Measurements from ENCODE around the gene AIMP2. TPM values are rescaled to one million over a fixed set of nuclear protein-coding genes. Genes with fewer than 3 reads are reported as not detected.
A peak's percentile ranks its signal among the peaks of the same experiment; 100 is the strongest.
"Not testable (repeated sequence)": the region's sequence is repeated elsewhere in the genome, so short reads cannot be mapped to it uniquely, and the experiment has no call there.

Gene AIMP2
- polyA plus RNA-seq, 3 donors from 2014 or later = 18.8 to 39.3 (median 36.7) TPM

DNA sequence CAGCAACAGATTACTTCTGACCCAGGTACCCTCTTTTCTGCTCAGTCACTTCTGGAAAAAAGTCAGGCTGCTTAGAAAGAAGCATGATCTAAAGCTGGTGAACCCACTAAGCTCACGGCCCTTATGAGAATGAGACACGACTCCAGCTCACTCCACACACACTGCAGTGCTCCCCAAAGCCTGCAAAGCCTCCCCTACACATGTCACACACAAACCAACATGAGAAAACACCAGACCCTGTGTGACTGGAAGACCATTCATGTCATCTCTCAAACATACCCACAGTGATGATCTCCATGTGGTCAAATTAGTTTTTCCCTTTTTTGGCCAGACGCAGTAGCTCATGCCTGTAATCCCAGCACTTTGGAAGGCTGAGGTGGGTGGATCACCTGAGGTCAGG lies 22.5 kb downstream of the AIMP2 start:
- Mint-ChIP-seq H3K27me3 (ENCODE audit: low read depth in 3 of 3) (peaks cover 3 to 4% (median 3%) of the 10 kb centered on the region in 3 donors), H3K4me1 (peaks cover 44 to 64% of the 10 kb centered on the region in 2 donors), H3K36me3 (peaks cover 25 to 42% (median 36%) of the 10 kb centered on the region in 3 donors), H3K27ac (peak overlapping the region; percentile 75 to 95 (median 91)), H3K4me3 (peak overlapping the region; percentile 68 to 83 (median 81)), H3K9me3 (no peaks in the 10 kb centered on the region)
- peak; percentile 19 to 43 (median 37) for DNase-seq

DNA sequence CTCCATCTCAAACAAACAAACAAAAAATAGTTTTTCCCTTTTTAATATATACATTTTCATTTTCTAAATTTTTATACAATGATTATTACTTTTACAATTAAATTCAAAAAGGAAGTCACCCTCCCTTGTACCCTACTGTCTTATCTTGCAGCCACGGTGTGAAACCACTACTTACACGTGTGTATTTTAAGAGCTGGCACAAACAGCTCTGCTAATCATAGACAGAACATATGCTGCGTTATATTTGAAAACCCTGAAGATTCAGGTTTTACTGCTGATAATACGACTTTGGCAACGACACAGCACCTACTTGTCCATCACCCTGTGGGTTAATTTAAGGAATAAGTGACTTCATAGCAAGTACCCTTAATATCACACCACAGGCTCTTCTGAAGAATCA lies 23.1 kb downstream of the AIMP2 start:
- Mint-ChIP-seq H3K27ac (peak overlapping the region; percentile 61 to 95 (median 91)), H3K27me3 (ENCODE audit: low read depth in 3 of 3) (peaks cover 2 to 4% (median 3%) of the 10 kb centered on the region in 3 donors), H3K9me3 (no peaks in the 10 kb centered on the region), H3K4me3 (peak overlapping the region; percentile 68 to 83 (median 81)), H3K36me3 (peaks cover 28 to 42% (median 33%) of the 10 kb centered on the region in 3 donors), H3K4me1 (peaks cover 38 to 58% of the 10 kb centered on the region in 2 donors)
- peak; percentile 28 to 46 (median 43) for DNase-seq

DNA sequence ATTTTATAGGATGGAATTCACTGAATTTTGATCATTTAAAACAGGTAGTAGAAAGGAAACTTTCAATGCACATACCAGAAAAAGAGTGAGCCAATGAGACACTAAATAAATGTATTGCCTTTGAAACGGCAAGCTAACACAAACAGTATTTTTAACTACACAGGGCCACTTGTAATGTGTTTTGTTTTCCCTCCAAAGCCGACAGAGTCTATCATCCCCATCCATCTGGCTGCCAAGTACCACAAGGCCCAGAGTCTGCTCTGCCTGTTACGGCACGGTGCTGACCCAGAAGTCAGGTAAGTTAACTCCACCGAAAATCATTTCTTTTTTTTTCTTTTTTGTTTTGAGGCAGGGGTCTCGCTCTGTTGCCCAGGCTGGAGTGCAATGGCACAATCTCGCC lies 23.6 kb downstream of the AIMP2 start:
- no peak for DNase-seq
- Mint-ChIP-seq H3K4me1 (peaks cover 34 to 53% of the 10 kb centered on the region in 2 donors), H3K36me3 (peaks cover 26 to 41% (median 30%) of the 10 kb centered on the region in 3 donors), H3K27ac (peak overlapping the region; percentile 61 to 93 (median 82)), H3K9me3 (no peaks in the 10 kb centered on the region), H3K4me3 (peak overlapping the region; percentile 55 to 83 (median 71)), H3K27me3 (ENCODE audit: low read depth in 3 of 3) (peaks cover 0 to 4% (median 2%) of the 10 kb centered on the region in 3 donors)

DNA sequence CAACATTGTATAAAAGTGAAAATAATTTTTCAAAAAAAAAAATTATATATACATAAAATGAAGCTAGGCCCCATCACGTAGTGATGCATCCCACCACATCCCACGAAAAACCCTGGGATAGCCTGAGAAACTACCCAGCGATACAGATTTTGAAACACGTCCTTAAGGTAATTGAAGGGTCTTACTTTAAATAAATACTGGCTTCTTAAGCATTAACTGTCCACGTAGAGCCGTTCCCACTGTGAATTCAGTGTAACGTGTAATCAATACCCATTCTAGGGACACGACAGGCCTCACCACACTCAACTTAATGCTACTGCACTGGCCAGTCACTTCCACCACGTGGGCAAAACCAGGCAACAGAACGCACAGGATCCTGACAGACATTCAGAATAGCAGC lies 26.1 kb downstream of the AIMP2 start:
- H3K4me3 Mint-ChIP-seq = no peak overlapping the region
- no peak overlapping the region for H3K27ac Mint-ChIP-seq
- peaks cover 0 to 4% (median 2%) of the 10 kb centered on the region in 3 donors for H3K27me3 Mint-ChIP-seq (ENCODE audit: low read depth in 3 of 3)
- no peak for DNase-seq
- H3K36me3 Mint-ChIP-seq = peaks cover 25 to 42% (median 27%) of the 10 kb centered on the region in 3 donors
- H3K4me1 Mint-ChIP-seq = peaks cover 28 to 40% of the 10 kb centered on the region in 2 donors
- no peaks in the 10 kb centered on the region for H3K9me3 Mint-ChIP-seq

DNA sequence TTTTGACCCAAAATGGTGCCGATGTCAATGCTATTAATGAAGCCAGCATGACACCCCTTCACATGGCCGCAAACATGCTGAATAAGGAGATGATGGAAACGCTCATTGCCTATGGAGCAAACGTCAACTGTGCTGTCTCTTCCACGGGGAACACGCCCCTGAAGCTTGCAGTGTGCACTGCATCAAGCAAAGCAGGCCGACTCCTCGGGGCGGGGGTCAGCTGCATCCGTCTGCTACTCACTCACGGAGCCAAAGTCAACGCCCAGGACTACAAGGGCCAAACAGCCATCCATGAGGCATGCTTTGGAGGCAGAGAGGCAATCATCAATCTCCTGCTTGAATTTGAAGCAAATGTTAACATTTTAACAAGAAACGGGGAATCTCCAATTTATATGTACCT lies 26.6 kb downstream of the AIMP2 start:
- H3K9me3 Mint-ChIP-seq = no peaks in the 10 kb centered on the region
- H3K4me1 Mint-ChIP-seq = peaks cover 26 to 34% of the 10 kb centered on the region in 2 donors
- no peak overlapping the region for H3K4me3 Mint-ChIP-seq
- H3K36me3 Mint-ChIP-seq = peaks cover 29 to 46% (median 31%) of the 10 kb centered on the region in 3 donors
- no peak overlapping the region for H3K27ac Mint-ChIP-seq
- no peak for DNase-seq
- peaks cover 0 to 4% (median 2%) of the 10 kb centered on the region in 3 donors for H3K27me3 Mint-ChIP-seq (ENCODE audit: low read depth in 3 of 3)

DNA sequence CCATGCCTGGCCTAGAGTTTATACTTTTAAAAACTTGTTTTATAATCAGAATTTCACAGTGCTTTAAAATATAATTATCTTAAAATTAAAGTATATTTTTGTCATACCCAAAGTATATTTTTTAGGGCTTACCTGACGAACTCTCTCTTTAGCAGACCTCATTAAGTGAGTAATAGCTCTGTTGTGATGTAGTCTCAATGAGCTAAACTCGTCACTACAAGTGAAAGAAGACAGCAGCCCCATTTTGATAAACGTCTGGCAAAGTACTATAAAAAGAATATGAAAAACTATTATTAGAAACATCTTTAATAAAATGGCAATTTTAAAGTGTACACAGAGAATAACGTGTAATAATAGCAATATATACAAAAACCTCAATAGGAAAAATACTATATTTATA lies 40.7 kb downstream of the AIMP2 start:
- DNase-seq = no peak
- Mint-ChIP-seq H3K36me3 (peaks cover 0 to 17% (median 9%) of the 10 kb centered on the region in 3 donors), H3K4me1 (peaks cover 3% of the 10 kb centered on the region in 2 donors), H3K4me3 (no peak overlapping the region), H3K9me3 (no peaks in the 10 kb centered on the region), H3K27ac (no peak overlapping the region), H3K27me3 (ENCODE audit: low read depth in 3 of 3) (peaks cover 0 to 1% (median 0%) of the 10 kb centered on the region in 3 donors)

DNA sequence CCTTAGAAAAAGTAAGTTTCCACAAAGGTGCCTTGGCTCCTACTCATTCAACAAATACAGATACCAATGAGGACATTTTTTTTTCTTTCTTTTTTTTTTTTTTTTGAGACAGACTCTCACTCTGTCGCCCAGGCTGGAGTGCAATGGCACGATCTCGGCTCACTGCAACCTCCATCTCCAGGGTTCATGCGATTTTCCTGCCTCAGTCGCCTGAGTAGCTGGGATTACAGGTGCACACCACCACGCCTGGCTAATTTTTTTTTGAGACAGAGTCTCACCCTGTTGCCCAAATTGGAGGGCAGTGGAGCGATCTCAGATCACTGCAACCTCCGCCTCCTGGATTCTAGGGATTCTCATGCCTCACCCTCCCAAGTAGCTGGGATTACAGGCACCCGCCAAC lies 42.1 kb downstream of the AIMP2 start:
- not testable (repeated sequence) for H3K9me3 Mint-ChIP-seq; H3K4me3 Mint-ChIP-seq; DNase-seq; H3K27me3 Mint-ChIP-seq (ENCODE audit: low read depth in 3 of 3); H3K27ac Mint-ChIP-seq
- peaks cover 0 to 14% (median 9%) of the 10 kb centered on the region in 3 donors for H3K36me3 Mint-ChIP-seq
- H3K4me1 Mint-ChIP-seq = peaks cover 5 to 11% of the 10 kb centered on the region in 2 donors

DNA sequence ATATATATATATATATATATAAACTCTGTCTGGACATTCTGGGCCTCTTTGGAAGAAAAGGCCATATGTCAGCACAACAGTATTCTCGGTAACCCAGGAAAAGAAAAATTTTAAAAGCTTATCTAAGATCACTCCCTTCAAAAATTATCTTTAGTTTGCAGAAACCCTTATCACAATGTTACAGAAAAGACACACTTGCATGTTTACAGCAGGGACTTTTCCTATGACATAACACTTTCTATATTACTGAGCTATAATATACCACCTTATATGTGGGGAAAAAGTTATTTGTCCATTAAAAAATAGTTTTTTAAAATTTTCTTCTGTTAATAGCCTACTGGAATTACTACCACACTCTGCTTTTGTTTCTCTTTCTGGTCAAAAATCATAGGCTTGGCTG lies 47.5 kb downstream of the AIMP2 start:
- Mint-ChIP-seq H3K27ac (peak overlapping the region in 1 of 6 donors; percentile 19), H3K4me3 (peak overlapping the region in 1 of 5 donors; percentile 4), H3K36me3 (peaks cover 0 to 3% (median 0%) of the 10 kb centered on the region in 3 donors), H3K4me1 (peaks cover 27 to 37% of the 10 kb centered on the region in 2 donors), H3K9me3 (no peaks in the 10 kb centered on the region), H3K27me3 (ENCODE audit: low read depth in 3 of 3) (peaks cover 3 to 7% (median 5%) of the 10 kb centered on the region in 3 donors)
- no peak for DNase-seq

DNA sequence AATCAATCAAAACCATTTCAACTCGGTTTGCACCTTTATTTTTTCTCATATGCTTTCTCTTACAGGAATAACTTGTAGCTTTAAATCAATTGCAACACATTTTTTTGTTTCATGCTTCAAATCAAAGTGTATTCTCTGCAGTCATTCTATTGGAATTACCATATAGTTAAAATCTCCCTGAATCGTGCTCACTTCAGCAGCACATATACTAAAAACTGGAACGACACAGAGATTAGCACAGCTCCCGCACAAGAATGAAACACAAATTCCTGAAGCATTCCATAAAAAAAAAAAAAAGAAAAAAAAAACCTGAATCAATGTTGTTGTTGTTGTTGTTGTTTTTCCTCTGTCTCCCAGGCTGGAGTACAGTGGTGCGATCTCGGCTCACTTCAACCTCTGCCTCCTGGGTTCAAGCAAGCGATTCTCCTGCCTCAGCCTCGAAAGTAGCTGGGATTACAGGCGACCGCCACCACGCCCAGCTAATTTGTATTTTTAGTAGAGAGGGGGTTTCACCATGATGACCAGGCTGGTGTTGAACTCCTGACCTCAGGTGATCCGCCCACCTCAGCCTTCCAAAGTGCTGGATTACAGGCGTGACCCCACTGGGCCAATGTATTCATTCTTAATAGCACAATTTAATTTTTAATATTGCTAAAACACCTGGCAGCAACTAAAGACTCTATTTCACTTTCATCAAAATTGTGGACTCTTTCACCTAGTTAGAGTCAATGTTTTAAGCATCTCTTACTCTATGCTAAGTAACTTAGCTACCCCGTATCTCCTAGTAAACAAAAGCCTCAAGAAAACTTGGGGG lies 48.5 kb downstream of the AIMP2 start:
- no peak for DNase-seq
- Mint-ChIP-seq H3K4me1 (peaks cover 27 to 37% of the 10 kb centered on the region in 2 donors), H3K36me3 (peaks cover 0 to 3% (median 0%) of the 10 kb centered on the region in 3 donors), H3K27ac (peak overlapping the region; percentile 84 to 99 (median 98)), H3K9me3 (no peaks in the 10 kb centered on the region), H3K27me3 (ENCODE audit: low read depth in 3 of 3) (peaks cover 3 to 7% (median 5%) of the 10 kb centered on the region in 3 donors), H3K4me3 (peak overlapping the region; percentile 89 to 100 (median 98))

DNA sequence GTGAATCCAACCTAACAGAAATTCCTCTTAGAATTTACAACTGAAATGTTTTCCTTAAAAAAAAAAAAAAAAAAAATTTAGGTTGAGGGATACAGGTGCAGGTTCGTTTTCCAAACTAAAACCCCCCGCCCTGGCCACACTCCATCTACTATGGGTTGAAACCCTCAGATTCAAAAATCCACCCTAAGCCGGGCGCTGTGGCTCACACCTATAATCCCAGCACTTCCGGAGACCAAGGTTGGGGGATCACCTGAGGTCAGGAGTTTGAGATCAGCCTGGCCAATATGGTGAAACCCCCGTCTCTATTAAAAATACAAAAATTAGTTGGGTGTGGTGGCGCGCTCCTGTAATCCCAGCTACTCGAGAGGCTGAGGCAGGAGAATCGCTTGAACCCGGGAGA lies 50.9 kb downstream of the AIMP2 start:
- H3K36me3 Mint-ChIP-seq; H3K27me3 Mint-ChIP-seq (ENCODE audit: low read depth in 3 of 3); DNase-seq; H3K27ac Mint-ChIP-seq; H3K9me3 Mint-ChIP-seq: not testable (repeated sequence)
- H3K4me1 Mint-ChIP-seq = peaks cover 25 to 33% of the 10 kb centered on the region in 2 donors
- peak overlapping the region in 3 of 5 donors; percentile 89 to 98 (median 95) for H3K4me3 Mint-ChIP-seq

DNA sequence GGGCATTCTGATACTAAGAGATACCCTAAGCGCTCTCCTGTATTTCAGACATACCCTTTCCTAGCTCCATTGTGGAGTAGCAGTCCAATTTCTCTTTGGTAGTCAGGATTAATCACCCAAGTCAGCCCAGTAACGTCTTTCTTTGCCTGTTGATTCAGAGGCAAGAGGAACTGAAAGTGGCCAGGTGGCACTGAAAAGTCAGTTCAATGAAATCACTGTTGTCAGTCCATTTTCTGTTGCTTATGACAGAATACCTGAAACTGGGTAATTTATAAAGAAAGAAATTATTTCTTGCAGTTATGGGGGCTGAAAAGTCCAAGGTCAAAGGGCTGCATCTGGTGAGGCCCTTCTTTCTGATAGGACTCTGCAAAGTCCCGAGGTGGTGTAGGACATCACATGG lies 62.3 kb downstream of the AIMP2 start:
- no peak for DNase-seq
- Mint-ChIP-seq H3K36me3 (no peaks in the 10 kb centered on the region), H3K4me3 (no peak overlapping the region), H3K4me1 (no peaks in the 10 kb centered on the region), H3K9me3 (no peaks in the 10 kb centered on the region), H3K27me3 (ENCODE audit: low read depth in 3 of 3) (no peaks in the 10 kb centered on the region), H3K27ac (no peak overlapping the region)

Other genes starting within 250 kb of the AIMP2 start
- gene RNF216, start 227.6 kb upstream of the AIMP2 start, polyA plus RNA-seq = 10 to 100 TPM in 2 of 3 donors, 1 to 10 TPM in 1; 4.8 to 35.7 (median 16.8) TPM
- under 1 TPM in 1 of 3 donors, not detected in 2; 0.92 TPM for gene OCM, start 128.5 kb upstream of the AIMP2 start, polyA plus RNA-seq
- gene CCZ1, start 110.5 kb upstream of the AIMP2 start, polyA plus RNA-seq = 10 to 100 TPM; 46.6 to 83.7 (median 59.5) TPM
- gene RSPH10B, start 38.6 kb upstream of the AIMP2 start, polyA plus RNA-seq = not detected
- gene PMS2, start 223 bp upstream of the AIMP2 start, polyA plus RNA-seq = 10 to 100 TPM in 1 of 3 donors, 1 to 10 TPM in 2; 6.6 to 13.8 (median 9.6) TPM
- under 1 TPM in 1 of 3 donors, not detected in 2; 0.38 TPM for gene ANKRD61, start 22.1 kb downstream of the AIMP2 start, polyA plus RNA-seq
- 100 to 1,000 TPM in 1 of 3 donors, 10 to 100 TPM in 2; 98.4 to 133 (median 99.5) TPM for gene EIF2AK1, start 49.9 kb downstream of the AIMP2 start, polyA plus RNA-seq
- gene USP42, start 95.7 kb downstream of the AIMP2 start, polyA plus RNA-seq = 10 to 100 TPM in 1 of 3 donors, 1 to 10 TPM in 2; 1.6 to 13.2 (median 4.0) TPM